GOT3 (cell line): ENCODE data around the gene LBX1.
"Not testable (repeated sequence)": the region's sequence is repeated elsewhere in the genome, so short reads cannot be mapped to it uniquely, and the experiment has no call there.

Source experiments
- DNase-seq: peaks from one replicate; lab custom pipeline; 2025; ENCODE audit warnings: mixed read lengths; lab: John Stamatoyannopoulos, UW

Gene LBX1

DNA sequence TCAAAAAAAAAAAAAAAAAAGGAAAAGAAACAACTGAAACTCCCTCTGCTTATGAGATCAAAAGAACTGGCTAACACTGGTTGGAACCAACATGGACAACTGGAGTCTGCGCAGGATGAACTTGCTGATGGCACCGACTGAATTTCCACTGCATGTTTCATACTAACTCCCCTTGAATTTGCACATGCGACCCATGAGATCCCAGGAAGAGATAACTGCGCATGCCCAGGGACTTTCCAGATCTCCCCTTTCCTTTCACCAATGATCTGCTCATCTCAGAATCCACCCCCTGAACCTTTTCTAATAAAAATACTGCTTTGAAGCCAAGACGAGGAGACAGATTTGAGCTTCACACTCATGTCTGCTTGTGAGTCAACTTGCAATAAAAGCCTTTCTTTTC lies 20.7 kb downstream of the LBX1 start:
- no peak for DNase-seq

DNA sequence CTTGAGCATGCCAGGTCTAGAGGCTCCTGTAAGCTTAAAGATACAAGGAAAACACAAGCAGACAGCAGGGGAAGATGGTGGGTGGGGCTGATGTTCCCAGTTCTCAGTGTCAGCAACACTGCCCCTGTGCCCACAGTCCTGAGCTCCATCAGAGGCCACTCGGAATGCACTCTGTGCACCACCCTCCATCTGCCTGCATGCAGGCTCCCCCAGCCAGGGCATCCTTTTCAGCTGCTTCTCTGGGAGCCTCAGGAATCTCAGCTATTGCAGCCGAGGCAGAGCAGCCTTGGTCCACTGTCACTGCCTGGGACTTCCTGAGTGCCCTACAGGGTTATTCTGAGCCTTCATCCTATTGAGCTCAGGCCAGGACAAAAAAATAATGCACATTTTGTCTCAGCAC lies 22.2 kb downstream of the LBX1 start:
- DNase-seq = no peak

DNA sequence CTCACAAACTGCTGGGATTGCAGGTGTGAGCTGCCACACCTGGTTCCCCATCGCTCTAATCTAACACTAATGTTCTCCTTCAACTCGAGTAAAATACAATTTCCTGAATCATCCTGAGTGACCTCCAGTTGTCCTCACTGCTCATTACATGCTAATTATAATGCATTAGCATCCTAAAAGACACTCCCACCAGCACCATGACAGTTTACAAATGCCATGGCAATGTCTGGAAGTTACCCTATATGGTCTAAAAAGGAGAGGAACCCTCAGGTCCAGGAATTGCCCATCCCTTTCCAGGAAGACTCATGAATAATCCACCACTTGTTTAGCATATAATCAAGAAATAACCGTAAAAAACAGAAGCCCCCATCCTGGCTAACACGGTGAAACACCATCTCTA lies 26.6 kb downstream of the LBX1 start:
- not testable (repeated sequence) for DNase-seq

DNA sequence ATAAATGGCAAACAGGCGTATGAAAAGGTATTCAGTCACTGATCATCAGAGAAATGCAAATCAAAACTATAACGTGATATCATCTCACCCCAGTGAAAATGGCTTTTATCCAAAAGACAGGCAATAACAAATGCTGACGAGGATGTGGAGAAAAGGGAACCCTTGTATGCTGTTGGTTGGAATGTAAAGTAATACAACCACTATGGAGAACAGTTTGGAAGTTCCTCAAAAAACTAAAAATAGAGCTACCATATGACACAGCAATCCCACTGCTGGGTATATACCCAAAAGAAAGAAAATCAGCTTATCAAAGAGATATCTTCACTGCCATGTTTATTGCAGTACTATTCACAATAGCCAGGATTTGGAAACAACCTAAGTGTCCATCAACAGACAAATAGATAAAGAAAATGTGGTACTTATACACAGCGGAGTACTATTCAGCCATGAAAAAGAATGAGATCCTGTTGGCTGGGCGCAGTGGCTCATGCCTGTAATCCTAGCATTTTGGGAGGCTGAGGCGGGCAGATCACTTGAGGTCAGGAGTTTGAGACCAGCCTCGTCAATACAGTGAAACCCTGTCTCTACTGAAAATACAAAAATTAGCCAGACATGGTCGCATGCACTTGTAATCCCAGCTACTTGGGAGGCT lies 30.8 kb downstream of the LBX1 start:
- not testable (repeated sequence) for DNase-seq

- DNase-seq = no peak
These were observed 33.3 kb downstream of the LBX1 start for GRCh38 chr10:101195921-101196320.

- no peak for DNase-seq
These were observed 39.5 kb downstream of the LBX1 start for GRCh38 chr10:101189461-101190401.

DNA sequence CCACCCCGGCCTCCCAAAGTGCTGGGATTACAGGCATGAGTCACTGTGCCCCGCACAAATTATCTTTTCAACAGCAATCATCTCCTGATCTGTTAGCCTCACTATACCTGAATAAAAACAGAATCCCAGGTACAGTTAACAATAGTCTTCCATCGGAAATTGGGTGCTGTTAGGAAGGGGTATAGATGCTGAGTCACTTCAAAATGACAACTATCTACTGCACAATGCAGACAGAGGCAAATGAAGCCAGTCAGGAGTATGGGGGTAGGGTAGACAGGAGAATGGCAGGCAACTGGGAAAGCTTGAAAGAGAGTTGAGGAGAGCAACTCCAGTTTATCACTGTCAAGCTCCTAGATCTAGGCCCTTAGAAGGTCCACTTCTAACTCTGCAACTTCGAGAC lies 40.3 kb downstream of the LBX1 start:
- no peak for DNase-seq

DNA sequence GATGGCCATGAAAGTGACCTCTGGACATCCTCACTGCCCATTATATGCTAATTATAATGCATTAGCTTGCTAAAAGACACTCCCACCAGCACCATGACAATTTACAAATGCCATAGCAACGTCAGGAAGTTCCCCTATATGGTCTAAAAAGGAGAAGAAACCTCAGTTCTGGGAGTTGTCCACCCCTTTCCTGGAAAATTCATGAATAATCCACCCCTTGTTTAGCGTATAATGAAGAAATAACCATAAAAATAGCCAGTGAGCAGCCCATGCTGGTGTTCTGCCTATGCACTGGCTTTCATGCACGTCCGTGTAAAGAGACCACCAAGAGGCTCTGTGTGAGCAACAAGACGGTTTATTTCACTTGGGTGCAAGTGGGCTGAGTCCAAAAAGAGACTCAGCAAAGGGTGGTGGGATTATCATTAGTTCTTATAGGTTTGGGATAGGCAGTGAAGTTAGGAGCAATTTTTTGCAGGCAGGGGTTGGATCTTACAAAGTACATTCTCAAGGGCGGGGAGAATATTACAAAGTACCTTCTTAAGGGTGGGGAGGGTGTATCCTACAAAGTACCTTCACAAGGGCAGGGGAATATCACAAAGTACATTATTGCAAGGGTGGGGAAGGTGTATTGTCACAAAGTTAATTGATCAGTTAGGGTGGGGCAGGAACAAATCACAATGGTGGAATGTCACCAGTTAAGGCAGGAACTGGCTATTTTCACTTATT lies 45.6 kb downstream of the LBX1 start:
- DNase-seq = no peak

DNA sequence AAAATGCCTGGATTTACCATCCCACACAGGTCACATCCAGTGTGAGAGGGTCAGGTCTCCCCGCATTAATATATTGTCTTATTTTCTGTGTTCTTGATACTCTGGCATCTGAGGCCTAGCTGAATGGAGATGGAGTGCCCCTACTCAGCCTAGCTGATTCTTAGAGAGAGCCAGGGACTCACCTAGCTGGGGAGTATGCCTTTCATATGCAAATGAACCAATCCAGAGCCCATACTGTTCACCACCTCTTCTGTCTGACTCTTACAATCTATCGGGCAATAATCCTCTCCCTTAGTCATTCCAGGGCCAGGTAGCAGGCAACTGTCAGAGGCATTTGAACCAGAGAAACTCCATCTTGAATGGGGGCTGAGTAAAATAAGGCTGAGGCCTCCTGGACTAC lies 46.3 kb downstream of the LBX1 start:
- no peak for DNase-seq
